Endothelial cell of umbilical vein (primary cell): ENCODE data around the gene ATP2B2. TPM values are rescaled to one million over a fixed set of nuclear protein-coding genes. Genes with fewer than 3 reads are reported as not detected.

ENCODE experiments used
- BruUV-seq: library from RNA; stranded (reverse); fragments of 400-500 nt; replicated peaks from 2 replicates; lab custom pipeline; 2021; lab: Mats Ljungman, UMichigan
- CTCF ChIA-PET: fragments of 300-600, 350-600 bp; sonication (Branson Sonifier 250); formaldehyde crosslinking; loops from one replicate; lab custom pipeline; 2021; ENCODE audit warnings: antibody characterized with exemption, inconsistent platforms; lab: Charles Lee
- POLR2A ChIA-PET: fragments of 300-600, 350-600 bp; sonication (Branson Sonifier 250); formaldehyde crosslinking; loops from one replicate; lab custom pipeline; 2021; ENCODE audit warnings: antibody characterized with exemption, inconsistent platforms; lab: Charles Lee
- DNase-seq: peaks from one replicate; pipeline ENCODE4 v3.0.0-alpha.2; 2011; ENCODE audit warnings: low read depth, low spot score
- FAIRE-seq: peaks from 2 replicates; lab custom pipeline; 2011; peaks lifted over from hg19 to GRCh38; lab: Jason Lieb, UNC
- H2AFZ ChIP-seq: 2 replicates; pipeline ENCODE4 v1.6.0; 2012; ENCODE audit warnings: low read depth, low read length, control low read depth, inconsistent platforms
- H3K27ac ChIP-seq: 2 replicates; pipeline ENCODE4 v1.5.1; 2011; ENCODE audit warnings: low read depth, mild to moderate bottlenecking, control low read depth, low read length, moderate library complexity; ENCODE audit not compliant: insufficient read depth
- H3K27me3 ChIP-seq, 2 experiments: 2 replicates each; pipeline versions ENCODE4 v1.6.0 to v1.6.1; 2011; ENCODE audit warnings: low read length in 2 of 2, mixed read lengths in 1 of 2; ENCODE audit not compliant: control insufficient read depth in 2 of 2, insufficient read depth in 2 of 2
- H3K36me3 ChIP-seq, 2 experiments: 2 replicates in 1 of 2; 3 replicates in 1 of 2; pipeline ENCODE4 v1.5.1; 2011; ENCODE audit warnings: low read length in 2 of 2, mild to moderate bottlenecking in 1 of 2, moderate library complexity in 1 of 2; ENCODE audit not compliant: control insufficient read depth in 2 of 2, insufficient read depth in 2 of 2; ENCODE audit errors: extremely low read depth in 1 of 2
- H3K4me1 ChIP-seq: 3 replicates; pipeline ENCODE4 v1.5.1; 2011; ENCODE audit warnings: mild to moderate bottlenecking, low read length; ENCODE audit not compliant: control insufficient read depth, insufficient read depth; ENCODE audit errors: extremely low read depth
- H3K4me2 ChIP-seq: 2 replicates; pipeline ENCODE4 v1.6.1; 2011; ENCODE audit warnings: low read length, control low read depth, mixed read lengths; ENCODE audit not compliant: insufficient read depth
- H3K4me3 ChIP-seq, 3 experiments: fragments of 200-600 bp in 1 of 3; sonication (generic), shearing (Covaris generic) in 1 of 3; replicated peaks in 1 of 3; 2 replicates each; pipeline ENCODE4 v1.5.1; 2011 to 2016; ENCODE audit warnings: control low read depth in 3 of 3, low read length in 3 of 3, mild to moderate bottlenecking in 2 of 3, inconsistent platforms in 1 of 3, low read depth in 1 of 3, moderate library complexity in 1 of 3; ENCODE audit not compliant: insufficient read depth in 1 of 3
- H3K79me2 ChIP-seq: 2 replicates; pipeline ENCODE4 v1.6.0; 2012; ENCODE audit warnings: low read length, inconsistent platforms; ENCODE audit not compliant: control insufficient read depth, insufficient read depth
- H3K9ac ChIP-seq: replicated peaks from 2 replicates; pipeline ENCODE3; 2011; ENCODE audit warnings: low read length, control low read depth; ENCODE audit not compliant: insufficient read depth; ENCODE audit errors: extremely low read depth
- H3K9me1 ChIP-seq: replicated peaks from 3 replicates; pipeline ENCODE4 v1.6.0; 2011; ENCODE audit warnings: mild to moderate bottlenecking, low read length; ENCODE audit not compliant: control insufficient read depth, insufficient read depth; ENCODE audit errors: extremely low read depth
- H3K9me3 ChIP-seq: replicated peaks from 2 replicates; pipeline ENCODE4 v1.5.1; 2012; ENCODE audit warnings: low read length, inconsistent platforms; ENCODE audit not compliant: control insufficient read depth, insufficient read depth
- H4K20me1 ChIP-seq: replicated peaks from 2 replicates; pipeline ENCODE3; 2011; ENCODE audit warnings: mild to moderate bottlenecking, low read length; ENCODE audit not compliant: control insufficient read depth, insufficient read depth; ENCODE audit errors: extremely low read depth
- CTCF ChIP-seq, 2 donors: IDR thresholded peaks; 1 replicate in 1 of 2; 2 replicates in 1 of 2; pipeline ENCODE4 v1.5.1; 2011; ENCODE audit warnings: low read length in 2 of 2, mild to moderate bottlenecking in 2 of 2, moderate library complexity in 2 of 2, control low read depth in 1 of 2, inconsistent platforms in 1 of 2, low read depth in 1 of 2; ENCODE audit not compliant: insufficient read depth in 1 of 2; ENCODE audit errors: extremely low read depth in 1 of 2
- EZH2 ChIP-seq: IDR thresholded peaks from 2 replicates; pipeline ENCODE4 v1.6.1; 2012; ENCODE audit warnings: borderline replicate concordance, low read depth, mild to moderate bottlenecking, moderate library complexity, low read length, inconsistent platforms; ENCODE audit not compliant: severe bottlenecking
- FOS ChIP-seq: IDR thresholded peaks from 2 replicates; pipeline ENCODE4 v1.6.1; 2011; ENCODE audit warnings: mild to moderate bottlenecking, low read length, moderate library complexity, borderline replicate concordance; ENCODE audit not compliant: insufficient read depth
- GATA2 ChIP-seq: IDR thresholded peaks from 2 replicates; pipeline ENCODE4 v1.7.0; 2011; ENCODE audit warnings: low read depth, mild to moderate bottlenecking, moderate library complexity, mixed read lengths, low read length; ENCODE audit not compliant: insufficient read length, insufficient read depth
- JUN ChIP-seq: IDR thresholded peaks from 2 replicates; pipeline ENCODE4 v1.6.1; 2011; ENCODE audit warnings: borderline replicate concordance, low read depth; ENCODE audit not compliant: insufficient read length, insufficient read depth
- MAX ChIP-seq: IDR thresholded peaks from 2 replicates; pipeline ENCODE4 v1.6.1; 2011; ENCODE audit not compliant: insufficient read depth, insufficient read length
- MYC ChIP-seq: IDR thresholded peaks from one replicate; pipeline ENCODE4 v1.6.1; 2011; ENCODE audit warnings: mild to moderate bottlenecking, low read depth, low read length
- POLR2A ChIP-seq: IDR thresholded peaks from 2 replicates; pipeline ENCODE4 v1.6.1; 2012; ENCODE audit warnings: low read depth, mild to moderate bottlenecking, control low read depth, low read length
- POLR2AphosphoS5 ChIP-seq: IDR thresholded peaks from 2 replicates; pipeline ENCODE4 v1.6.1; 2012; ENCODE audit warnings: low read depth, mild to moderate bottlenecking, control low read depth, low read length, moderate library complexity; ENCODE audit not compliant: insufficient read depth
- dilution Hi-C: fragments of 300-500 bp; cut with MboI; formaldehyde crosslinking; loops from one replicate; pipeline ENCODE4 v1.15.0; 2019; ENCODE audit warnings: low sequenced_read_pairs; ENCODE audit not compliant: extremely low pct_ligation_motif_present
- intact Hi-C: fragments of 100-400 bp; cut with micrococcal nuclease; formaldehyde crosslinking; loops from one replicate; pipeline ENCODE4 v1.10.0; 2022
- polyA plus RNA-seq, 4 experiments: library from polyadenylated mRNA; depleted of rRNA in 3 of 4; stranded (reverse) in 3 of 4; unstranded in 1 of 4; fragments of >200 nt; gene quantifications; 2 replicates each; pipeline versions ENCODE4 v1.2.1 to v1.2.3, GENCODE V29; 2011 to 2012; ENCODE audit warnings: missing spikeins in 1 of 4
- total RNA-seq: library from RNA; stranded (reverse); gene quantifications from 2 replicates; pipeline ENCODE4 v1.2.3, GENCODE V29; 2021

ATP2B2 gene
- total and polyA plus RNA-seq, 2 donors (not counting 3 experiments of a cell fraction or from before 2014, with no cell fraction given): not detected

- Histone ChIP-seq H3K79me2 (no peaks in the 10 kb centered on the region), H3K4me3 (no peak overlapping the region), H3K9me1 (no peaks in the 10 kb centered on the region), H3K4me2 (no peak overlapping the region), H3K27me3 (no peaks in the 10 kb centered on the region), H3K4me1 (no peaks in the 10 kb centered on the region), H3K9me3 (no peaks in the 10 kb centered on the region), H3K36me3 (no peaks in the 10 kb centered on the region), H4K20me1 (no peaks in the 10 kb centered on the region), H3K9ac (no peak overlapping the region), H3K27ac (no peak overlapping the region), H2AFZ (no peak overlapping the region)
- CTCF ChIA-PET: no interaction called here
- intact Hi-C loops: no loop called here
- FAIRE-seq (no peak), DNase-seq (no peak)
- POLR2A ChIA-PET: no interaction called here
- dilution Hi-C loops: no loop called here
- no TSS peak for BruUV-seq
- TF ChIP-seq POLR2A: no peak
- no peak for TF ChIP-seq GATA2
- TF ChIP-seq MAX: no peak
- no peak for TF ChIP-seq MYC
- TF ChIP-seq FOS: no peak
- TF ChIP-seq POLR2AphosphoS5: no peak
- no peak for TF ChIP-seq EZH2
- TF ChIP-seq CTCF (IDR thresholded peaks at IDR 0.05; ENCODE audit: extremely low read depth in 1 of 2, insufficient read depth in 1 of 2, low read depth in 1 of 2, low read length in 2 of 2): no peak
- TF ChIP-seq JUN: no peak
Measured at GRCh38 chr3:10370429-10370828, 135.0 kb downstream of the ATP2B2 start.
